ENCODE results near the gene NPFFR2.

The NPFFR2 gene

GRCh38 chr4:72031868-72032608 is at the start of gene NPFFR2:
NPFFR2 (plus strand) TSS chr4:72032000; CDS start chr4:72128592, 96,592 bp downstream.
- FAIRE-seq, result no peak
- no peak for DNase-seq (ENCODE audit: insufficient read length, low spot score)
- no peak for TF ChIP-seq CTCF (IDR thresholded peaks at IDR 0.05; ENCODE audit: insufficient read depth, missing control alignments)

GRCh38 chr4:71992571-71993312 is 39.1 kb upstream of the NPFFR2 start:
- DNase-seq (ENCODE audit: insufficient read length, low spot score), result no peak
- TF ChIP-seq CTCF (IDR thresholded peaks at IDR 0.05; ENCODE audit: insufficient read depth, missing control alignments), result no peak
- FAIRE-seq, result no peak

- TF ChIP-seq CTCF (IDR thresholded peaks at IDR 0.05; ENCODE audit: insufficient read depth, missing control alignments), result no peak
- no peak for FAIRE-seq
- no peak for DNase-seq (ENCODE audit: insufficient read length, low spot score)
Measured at GRCh38 chr4:71994559-71994958, 37.2 kb upstream of the NPFFR2 start.

- DNase-seq (ENCODE audit: insufficient read length, low spot score) (no peak), FAIRE-seq (no peak)
- no peak for TF ChIP-seq CTCF (IDR thresholded peaks at IDR 0.05; ENCODE audit: insufficient read depth, missing control alignments)
Measured at GRCh38 chr4:71995297-71995696, 36.5 kb upstream of the NPFFR2 start.

GRCh38 chr4:72006586-72006985 is 25.2 kb upstream of the NPFFR2 start:
- FAIRE-seq (no peak), DNase-seq (ENCODE audit: insufficient read length, low spot score) (no peak)
- no peak for TF ChIP-seq CTCF (IDR thresholded peaks at IDR 0.05; ENCODE audit: insufficient read depth, missing control alignments)

- DNase-seq (ENCODE audit: insufficient read length, low spot score) (no peak), FAIRE-seq (no peak)
- no peak for TF ChIP-seq CTCF (IDR thresholded peaks at IDR 0.05; ENCODE audit: insufficient read depth, missing control alignments)
Measured at GRCh38 chr4:72011906-72012305, 19.9 kb upstream of the NPFFR2 start.

GRCh38 chr4:72016011-72016410 is 15.8 kb upstream of the NPFFR2 start:
- DNase-seq (ENCODE audit: insufficient read length, low spot score) (no peak), FAIRE-seq (no peak)
- TF ChIP-seq CTCF (IDR thresholded peaks at IDR 0.05; ENCODE audit: insufficient read depth, missing control alignments), result no peak

Data from D721Med (cell line).